ENCODE measurements around the gene PRDM2.

- TF ChIP-seq EZH2 (IDR thresholded peaks at IDR 0.05; ENCODE audit: borderline replicate concordance, low read length) (no peak), CTCF (IDR thresholded peaks at IDR 0.05; ENCODE audit: low read length) (no peak)
Observed at GRCh38 chr1:13786541-13786940, 86.6 kb downstream of the PRDM2 start.

Measured in OCI-LY1 (cell line).